Kidney (tissue), 14 donors: ENCODE results near the gene MRPS10. TPM values are rescaled to one million over a fixed set of nuclear protein-coding genes. Genes with fewer than 3 reads are reported as not detected.
"Not testable (repeated sequence)": the region's sequence is repeated elsewhere in the genome, so short reads cannot be mapped to it uniquely, and the experiment has no call there.

Experiments
- DNase-seq, 5 donors: peaks; one replicate each; pipeline ENCODE4 v3.0.0-alpha.2; 2013 to 2020
- FAIRE-seq: peaks from 2 replicates; lab custom pipeline; 2012; peaks lifted over from hg19 to GRCh38; lab: Jason Lieb, UNC
- H3K27ac ChIP-seq, 2 donors: one replicate each; pipeline ENCODE4 v1.7.0; 2013; ENCODE audit warnings: low read depth in 2 of 2, low read length in 2 of 2, inconsistent platforms in 1 of 2
- H3K27me3 ChIP-seq: one replicate; pipeline ENCODE4 v1.7.1; 2013; ENCODE audit warnings: low read length, inconsistent platforms; ENCODE audit not compliant: control insufficient read depth, insufficient read depth
- H3K36me3 ChIP-seq, 3 donors: one replicate each; pipeline versions ENCODE4 v1.7.0 to v1.7.1; 2013; ENCODE audit warnings: low read length in 3 of 3, control low read depth in 1 of 3, inconsistent platforms in 1 of 3; ENCODE audit not compliant: insufficient read depth in 3 of 3, control insufficient read depth in 2 of 3
- H3K4me1 ChIP-seq, 3 donors: one replicate each; pipeline versions ENCODE4 v1.7.0 to v1.7.1; 2013; ENCODE audit warnings: low read length in 3 of 3, inconsistent platforms in 1 of 3, low read depth in 1 of 3; ENCODE audit not compliant: control insufficient read depth in 2 of 3, insufficient read depth in 2 of 3
- H3K4me3 ChIP-seq, 3 donors: one replicate each; pipeline versions ENCODE4 v1.7.0 to v1.8.1; 2013; ENCODE audit warnings: low read length in 3 of 3, control low read depth in 1 of 3, inconsistent platforms in 1 of 3
- H3K9ac ChIP-seq, 3 donors: one replicate each; pipeline versions ENCODE4 v1.7.0 to v1.7.1; 2013; ENCODE audit warnings: low read length in 3 of 3, control low read depth in 1 of 3, inconsistent platforms in 1 of 3
- H3K9me3 ChIP-seq, 3 donors: one replicate each; pipeline versions ENCODE4 v1.7.0 to v1.7.1; 2013; ENCODE audit warnings: low read length in 3 of 3, control low read depth in 1 of 3, inconsistent platforms in 1 of 3; ENCODE audit not compliant: control insufficient read depth in 2 of 3, insufficient read depth in 1 of 3
- intact Hi-C: fragments of 100-400 bp; cut with DNase I; formaldehyde crosslinking; loops from one replicate; pipeline ENCODE4 v1.11.1; 2022
- polyA plus RNA-seq: library from polyadenylated mRNA; stranded (reverse); fragments of 350-450 nt; fragmentation: Illumina TruSeq; extraction: RNeasy Lipid Tissue Mini Kit (QIAGEN cat#74804); gene quantifications from one replicate; pipeline ENCODE4 v1.2.3, GENCODE V29; 2014; ENCODE audit warnings: low read depth, low replicate concordance; ENCODE audit not compliant: insufficient read depth
- total RNA-seq: library from RNA; stranded (reverse); fragmentation: NEBNext Ultra II Directional; extraction: Animal tissue kit (Norgen Biotek cat#: 25700); gene quantifications from one replicate; pipeline ENCODE4 v1.2.1, GENCODE V29; 2021
- TF ChIP-seq, protein P1 (sequence below): IDR thresholded peaks from 3 replicates; pipeline ENCODE4 v1.5.1; 2012; ENCODE audit warnings: mild to moderate bottlenecking, moderate library complexity, borderline replicate concordance; ENCODE audit not compliant: insufficient read depth; ENCODE audit errors: extremely low read depth
- donor health status: control.
- donor health status: control.
- donor health status: control.
- donor health status: control.
- donor health status: control.
- donor health status: DM: yes; HTN: yes; CAD: no.
- donor health status: Normal renal cell carcinoma (clear cell type).

The MRPS10 gene
- total and polyA plus RNA-seq, 2 donors from 2014 or later = 28.0 to 39.6 TPM

DNA sequence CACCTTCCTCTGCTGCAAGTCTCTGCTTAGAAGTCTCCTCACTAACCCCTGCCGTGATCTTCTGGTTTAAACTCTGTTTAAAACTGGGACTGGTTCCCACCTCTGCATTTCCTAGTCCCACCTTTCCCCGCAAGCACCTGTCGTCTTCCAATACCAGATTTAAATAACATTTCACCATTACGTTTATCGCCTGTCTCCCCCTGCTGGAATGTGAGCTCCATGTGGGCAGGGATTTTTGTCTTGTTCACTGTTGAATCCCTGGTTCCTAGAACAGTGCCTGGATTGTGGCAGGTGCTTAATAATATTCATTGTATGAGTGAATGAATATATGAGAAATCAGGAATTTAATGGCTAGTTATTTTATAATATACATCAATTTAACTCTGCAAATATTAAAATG, 41.8 kb downstream of the MRPS10 start:
- TF ChIP-seq, protein P1, sequence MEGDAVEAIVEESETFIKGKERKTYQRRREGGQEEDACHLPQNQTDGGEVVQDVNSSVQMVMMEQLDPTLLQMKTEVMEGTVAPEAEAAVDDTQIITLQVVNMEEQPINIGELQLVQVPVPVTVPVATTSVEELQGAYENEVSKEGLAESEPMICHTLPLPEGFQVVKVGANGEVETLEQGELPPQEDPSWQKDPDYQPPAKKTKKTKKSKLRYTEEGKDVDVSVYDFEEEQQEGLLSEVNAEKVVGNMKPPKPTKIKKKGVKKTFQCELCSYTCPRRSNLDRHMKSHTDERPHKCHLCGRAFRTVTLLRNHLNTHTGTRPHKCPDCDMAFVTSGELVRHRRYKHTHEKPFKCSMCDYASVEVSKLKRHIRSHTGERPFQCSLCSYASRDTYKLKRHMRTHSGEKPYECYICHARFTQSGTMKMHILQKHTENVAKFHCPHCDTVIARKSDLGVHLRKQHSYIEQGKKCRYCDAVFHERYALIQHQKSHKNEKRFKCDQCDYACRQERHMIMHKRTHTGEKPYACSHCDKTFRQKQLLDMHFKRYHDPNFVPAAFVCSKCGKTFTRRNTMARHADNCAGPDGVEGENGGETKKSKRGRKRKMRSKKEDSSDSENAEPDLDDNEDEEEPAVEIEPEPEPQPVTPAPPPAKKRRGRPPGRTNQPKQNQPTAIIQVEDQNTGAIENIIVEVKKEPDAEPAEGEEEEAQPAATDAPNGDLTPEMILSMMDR = no peak
- Histone ChIP-seq H3K4me1 (peaks cover 0 to 2% (median 0%) of the 10 kb centered on the region in 3 donors), H3K36me3 (no peaks in the 10 kb centered on the region), H3K9me3 (no peaks in the 10 kb centered on the region), H3K27me3 (no peaks in the 10 kb centered on the region), H3K4me3 (no peak overlapping the region), H3K9ac (no peak overlapping the region), H3K27ac (no peak overlapping the region)
- FAIRE-seq = no peak
- intact Hi-C loops = no loop called here
- no peak for DNase-seq

DNA sequence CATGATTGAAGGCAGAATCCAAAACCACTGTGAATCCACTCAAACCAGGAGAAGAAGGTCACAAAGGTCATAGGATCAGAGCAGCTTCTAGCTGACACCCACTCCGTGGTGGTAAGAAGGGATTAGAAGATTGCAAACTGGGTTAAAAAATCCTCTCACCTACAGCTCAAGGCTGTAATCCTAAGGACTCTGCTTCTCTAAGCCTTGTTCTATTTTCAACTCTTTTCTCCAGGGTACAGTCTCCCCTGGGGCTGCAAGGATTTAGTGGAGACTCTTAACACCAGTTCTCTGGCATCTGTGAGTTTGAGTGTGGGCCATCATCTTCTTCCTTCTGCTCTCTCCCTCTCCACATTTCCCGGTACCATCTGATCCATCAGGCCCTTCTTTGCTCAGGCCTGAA, 44.6 kb downstream of the MRPS10 start, which contains the start of gene GUCA1A:
Gene GUCA1A (plus strand): TSS at position 264 of the 400 bp plus-strand sequence. CDS start 250 bp downstream, outside the sequence.
- Histone ChIP-seq H3K9me3 (no peaks in the 10 kb centered on the region), H3K36me3 (no peaks in the 10 kb centered on the region)
- no peak for FAIRE-seq

DNA sequence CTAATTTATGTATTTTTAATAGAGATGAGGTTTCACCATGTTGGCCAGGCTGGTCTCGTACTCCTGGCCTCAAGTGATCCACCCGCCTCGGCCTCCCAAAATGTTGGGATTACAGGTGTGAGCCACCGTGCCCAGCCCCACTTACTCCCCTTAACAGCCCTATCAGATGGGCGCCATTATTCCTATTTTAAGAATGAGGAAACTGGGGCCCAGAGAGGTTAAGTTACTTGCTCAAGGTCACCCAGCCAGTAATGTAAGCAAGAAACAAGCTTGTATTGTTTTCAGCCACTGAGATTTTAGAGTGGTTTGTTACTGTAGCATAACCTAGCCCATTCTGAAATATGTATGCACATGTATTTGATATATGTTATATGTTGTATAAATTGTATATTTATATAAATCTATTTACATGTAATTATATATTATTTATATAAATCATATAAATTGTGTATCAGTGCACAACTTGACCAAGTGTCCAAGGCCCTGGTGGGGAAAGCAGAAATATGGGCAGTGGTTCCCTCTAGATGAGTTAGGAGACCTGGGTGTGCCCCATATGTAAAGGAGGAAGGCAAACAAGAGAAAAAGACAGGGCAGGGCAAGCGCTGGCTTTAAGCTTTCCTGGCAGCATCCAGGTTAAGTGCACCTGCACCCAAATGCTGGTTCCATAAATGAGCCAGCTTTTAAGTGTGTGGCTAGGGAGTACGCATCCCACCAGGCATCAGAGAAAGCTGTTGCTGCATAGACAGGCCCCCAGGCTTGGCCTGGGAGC, 45.7 kb downstream of the MRPS10 start:
- DNase-seq (no peak), FAIRE-seq (no peak)
- intact Hi-C loops = no loop called here
- H3K9me3 ChIP-seq = no peaks in the 10 kb centered on the region
- no peaks in the 10 kb centered on the region for H3K4me1 ChIP-seq
- no peak overlapping the region for H3K27ac ChIP-seq
- no peaks in the 10 kb centered on the region for H3K27me3 ChIP-seq
- H3K36me3 ChIP-seq = no peaks in the 10 kb centered on the region
- H3K9ac ChIP-seq = no peak overlapping the region
- TF ChIP-seq, protein P1 = no peak
- H3K4me3 ChIP-seq = no peak overlapping the region

More for the DNA sequence above, 44.6 kb downstream of the MRPS10 start, which contains the start of gene GUCA1A:
- Histone ChIP-seq H3K27me3 (no peaks in the 10 kb centered on the region), H3K4me1 (peaks cover 0 to 2% (median 0%) of the 10 kb centered on the region in 3 donors), H3K9ac (no peak within 1 kb of the TSS), H3K27ac (no peak within 1 kb of the TSS), H3K4me3 (no peak within 1 kb of the TSS)
- intact Hi-C loops = no loop called here
- no peak for DNase-seq
- TF ChIP-seq, protein P1 = no peak

DNA sequence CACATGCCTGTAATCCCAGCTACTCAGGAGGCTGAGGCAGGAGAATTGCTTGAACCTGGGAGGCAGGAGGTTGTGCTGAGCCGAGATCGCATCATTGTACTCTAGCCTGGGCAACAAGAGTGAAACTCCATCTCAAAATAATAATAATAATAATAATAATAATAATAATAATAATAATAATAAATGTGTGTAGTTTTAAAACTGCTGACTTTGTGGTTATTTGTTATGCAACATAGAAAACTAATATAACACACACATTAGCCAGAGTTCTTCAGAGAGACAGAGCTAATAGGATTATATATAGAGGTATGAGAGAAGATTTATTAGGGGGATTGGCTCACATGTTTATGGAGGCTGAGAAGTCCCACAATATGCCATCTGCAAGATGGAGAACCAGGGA, 47.9 kb downstream of the MRPS10 start:
- DNase-seq, H3K36me3 ChIP-seq, intact Hi-C loops, H3K4me1 ChIP-seq, H3K27me3 ChIP-seq, H3K4me3 ChIP-seq, H3K9ac ChIP-seq, FAIRE-seq, H3K9me3 ChIP-seq, H3K27ac ChIP-seq: not testable (repeated sequence)
